SJSA1 (cell line): ENCODE measurements around the gene PHAX. TPM values are rescaled to one million over a fixed set of nuclear protein-coding genes. Genes with fewer than 3 reads are reported as not detected.
"Not testable (repeated sequence)": the region's sequence is repeated elsewhere in the genome, so short reads cannot be mapped to it uniquely, and the experiment has no call there.

ENCODE experiments used
- DNase-seq, 2 experiments: peaks; one replicate each; pipeline ENCODE4 v3.0.0-alpha.2; 2015 to 2020; ENCODE audit warnings: low spot score in 2 of 2, low read depth in 1 of 2
- H3K27ac ChIP-seq: fragments of 250-450 bp; sonication (Bioruptor Pico); 2 replicates; pipeline ENCODE4 v1.5.1; 2020; ENCODE audit warnings: mild to moderate bottlenecking, moderate library complexity
- H3K27me3 ChIP-seq: fragments of 250-450 bp; sonication (Bioruptor Pico); replicated peaks from 2 replicates; pipeline ENCODE4 v1.5.1; 2020; ENCODE audit warnings: mild to moderate bottlenecking, moderate library complexity
- H3K36me3 ChIP-seq: fragments of 250-450 bp; sonication (Bioruptor Pico); 2 replicates; pipeline ENCODE4 v1.5.1; 2020; ENCODE audit warnings: mild to moderate bottlenecking
- H3K4me1 ChIP-seq: fragments of 250-450 bp; sonication (Bioruptor Pico); replicated peaks from 2 replicates; pipeline ENCODE4 v1.6.1; 2021; ENCODE audit warnings: mild to moderate bottlenecking
- H3K4me3 ChIP-seq: fragments of 250-450 bp; sonication (Bioruptor Pico); 2 replicates; pipeline ENCODE4 v1.5.1; 2020; ENCODE audit warnings: mild to moderate bottlenecking
- H3K9me3 ChIP-seq: fragments of 250-450 bp; sonication (Bioruptor Pico); replicated peaks from 2 replicates; pipeline ENCODE4 v1.5.1; 2020; ENCODE audit warnings: mild to moderate bottlenecking
- total RNA-seq: library from RNA; depleted of rRNA; stranded (reverse); fragments of >200 nt; shearing (Covaris generic); gene quantifications from 2 replicates; pipeline ENCODE4 v1.2.3, GENCODE V29; 2014

The PHAX gene
- total RNA-seq, 1 experiment from 2014 or later: 147 TPM

GRCh38 chr5:126617603-126618002 lies 16.9 kb downstream of the PHAX start:
- not testable (repeated sequence) for H3K4me1 ChIP-seq, H3K27me3 ChIP-seq, H3K4me3 ChIP-seq, DNase-seq, H3K9me3 ChIP-seq, H3K27ac ChIP-seq
- peaks cover 72% of the 10 kb centered on the region for H3K36me3 ChIP-seq

GRCh38 chr5:126619781-126620180 lies 19.0 kb downstream of the PHAX start:
- Histone ChIP-seq H3K4me1 (peaks cover 19% of the 10 kb centered on the region), H3K27me3 (no peaks in the 10 kb centered on the region), H3K27ac (no peak overlapping the region), H3K4me3 (no peak overlapping the region), H3K9me3 (no peaks in the 10 kb centered on the region), H3K36me3 (peaks cover 68% of the 10 kb centered on the region)
- DNase-seq: no peak

- H3K36me3 ChIP-seq: peaks cover 62% of the 10 kb centered on the region
- H3K4me1 ChIP-seq: peaks cover 22% of the 10 kb centered on the region
- peak; percentile 77 to 79 for DNase-seq
- peak overlapping the region; percentile 64 for H3K27ac ChIP-seq
- H3K4me3 ChIP-seq: no peak overlapping the region
- H3K27me3 ChIP-seq: no peaks in the 10 kb centered on the region
- H3K9me3 ChIP-seq: no peaks in the 10 kb centered on the region
Observed at GRCh38 chr5:126624534-126624933, 23.8 kb downstream of the PHAX start.

GRCh38 chr5:126628102-126628501 lies 27.4 kb downstream of the PHAX start:
- H3K27me3 ChIP-seq: no peaks in the 10 kb centered on the region
- H3K27ac ChIP-seq: no peak overlapping the region
- no peak for DNase-seq
- H3K36me3 ChIP-seq: peaks cover 34% of the 10 kb centered on the region
- no peaks in the 10 kb centered on the region for H3K9me3 ChIP-seq
- no peak overlapping the region for H3K4me3 ChIP-seq
- H3K4me1 ChIP-seq: peaks cover 22% of the 10 kb centered on the region

GRCh38 chr5:126631920-126632319 lies 31.2 kb downstream of the PHAX start:
- Histone ChIP-seq H3K27me3 (no peaks in the 10 kb centered on the region), H3K9me3 (no peaks in the 10 kb centered on the region), H3K36me3 (peaks cover 7% of the 10 kb centered on the region; the same call in 1 of the 2 replicates), H3K4me3 (no peak overlapping the region), H3K4me1 (no peaks in the 10 kb centered on the region), H3K27ac (no peak overlapping the region)
- DNase-seq: no peak

GRCh38 chr5:126633552-126633951 lies 32.8 kb downstream of the PHAX start:
- DNase-seq: no peak

GRCh38 chr5:126635585-126635984 lies 34.8 kb downstream of the PHAX start:
- Histone ChIP-seq H3K27me3 (no peaks in the 10 kb centered on the region), H3K9me3 (no peaks in the 10 kb centered on the region), H3K4me1 (no peaks in the 10 kb centered on the region), H3K4me3 (no peak overlapping the region), H3K27ac (no peak overlapping the region), H3K36me3 (no peaks in the 10 kb centered on the region)
- DNase-seq: peak in 1 of 2 experiments; percentile 11

More at GRCh38 chr5:126633552-126633951, 32.8 kb downstream of the PHAX start:
- Histone ChIP-seq H3K4me1 (no peaks in the 10 kb centered on the region), H3K4me3 (no peak overlapping the region), H3K36me3 (no peaks in the 10 kb centered on the region), H3K9me3 (no peaks in the 10 kb centered on the region), H3K27ac (no peak overlapping the region), H3K27me3 (no peaks in the 10 kb centered on the region)

- Histone ChIP-seq H3K4me1 (no peaks in the 10 kb centered on the region), H3K9me3 (no peaks in the 10 kb centered on the region), H3K27ac (no peak overlapping the region), H3K27me3 (no peaks in the 10 kb centered on the region; the same call in 1 of the 2 replicates), H3K36me3 (no peaks in the 10 kb centered on the region), H3K4me3 (no peak overlapping the region)
- no peak for DNase-seq
Observed at GRCh38 chr5:126636956-126637355, 36.2 kb downstream of the PHAX start.

- Histone ChIP-seq H3K9me3 (peaks cover 13% of the 10 kb centered on the region), H3K4me3 (no peak overlapping the region), H3K36me3 (no peaks in the 10 kb centered on the region), H3K27ac (no peak overlapping the region), H3K27me3 (no peaks in the 10 kb centered on the region; the same call in 1 of the 2 replicates), H3K4me1 (no peaks in the 10 kb centered on the region)
- no peak for DNase-seq
Observed at GRCh38 chr5:126640866-126641265, 40.1 kb downstream of the PHAX start.

- Histone ChIP-seq H3K27ac (no peak overlapping the region), H3K4me1 (no peaks in the 10 kb centered on the region), H3K27me3 (no peaks in the 10 kb centered on the region; the same call in 1 of the 2 replicates), H3K4me3 (no peak overlapping the region), H3K36me3 (no peaks in the 10 kb centered on the region), H3K9me3 (peaks cover 13% of the 10 kb centered on the region)
- DNase-seq: no peak
Observed at GRCh38 chr5:126641387-126641786, 40.6 kb downstream of the PHAX start.

GRCh38 chr5:126645132-126645531 lies 44.4 kb downstream of the PHAX start:
- Histone ChIP-seq H3K36me3 (no peaks in the 10 kb centered on the region), H3K27me3 (no peaks in the 10 kb centered on the region; the same call in 1 of the 2 replicates), H3K27ac (no peak overlapping the region), H3K4me3 (no peak overlapping the region), H3K9me3 (peaks cover 13% of the 10 kb centered on the region), H3K4me1 (no peaks in the 10 kb centered on the region)
- DNase-seq: no peak

GRCh38 chr5:126647071-126647470 lies 46.3 kb downstream of the PHAX start:
- DNase-seq: no peak
- Histone ChIP-seq H3K36me3 (no peaks in the 10 kb centered on the region), H3K27ac (no peak overlapping the region), H3K4me1 (no peaks in the 10 kb centered on the region), H3K9me3 (peaks cover 13% of the 10 kb centered on the region), H3K4me3 (no peak overlapping the region), H3K27me3 (no peaks in the 10 kb centered on the region; the same call in 1 of the 2 replicates)

GRCh38 chr5:126648471-126648870 lies 47.7 kb downstream of the PHAX start:
- H3K27ac ChIP-seq: no peak overlapping the region
- no peak overlapping the region for H3K4me3 ChIP-seq
- no peaks in the 10 kb centered on the region for H3K4me1 ChIP-seq
- no peak for DNase-seq
- H3K27me3 ChIP-seq: no peaks in the 10 kb centered on the region
- no peaks in the 10 kb centered on the region for H3K36me3 ChIP-seq
- H3K9me3 ChIP-seq: peaks cover 13% of the 10 kb centered on the region

GRCh38 chr5:126649057-126649456 lies 48.3 kb downstream of the PHAX start:
- not testable (repeated sequence) for H3K4me3 ChIP-seq, H3K4me1 ChIP-seq, H3K27ac ChIP-seq, H3K27me3 ChIP-seq, DNase-seq, H3K36me3 ChIP-seq
- H3K9me3 ChIP-seq: peaks cover 13% of the 10 kb centered on the region

GRCh38 chr5:126649709-126650108 lies 49.0 kb downstream of the PHAX start:
- H3K36me3 ChIP-seq, H3K27ac ChIP-seq, H3K4me1 ChIP-seq, DNase-seq, H3K4me3 ChIP-seq, H3K27me3 ChIP-seq: not testable (repeated sequence)
- H3K9me3 ChIP-seq: peaks cover 10% of the 10 kb centered on the region
